ENCODE measurements around the gene EFNA5. TPM values are rescaled to one million over a fixed set of nuclear protein-coding genes. Genes with fewer than 3 reads are reported as not detected.

EFNA5 gene
- total RNA-seq, 1 donor: 6.5 TPM

- DNase-seq (ENCODE audit: low read depth): no peak
- no peak for TF ChIP-seq CTCF (IDR thresholded peaks at IDR 0.05; ENCODE audit: insufficient read depth, low read depth, low read length)
- H3K4me3 ChIP-seq (ENCODE audit: low read depth, low read length): no peak overlapping the region
Observed at GRCh38 chr5:107364443-107365319, 306.1 kb downstream of the EFNA5 start.

- TF ChIP-seq CTCF (IDR thresholded peaks at IDR 0.05; ENCODE audit: insufficient read depth, low read depth, low read length): no peak
- DNase-seq (ENCODE audit: low read depth): no peak
- no peak overlapping the region for H3K4me3 ChIP-seq (ENCODE audit: low read depth, low read length)
Observed at GRCh38 chr5:107363768-107364167, 307.0 kb downstream of the EFNA5 start.

- TF ChIP-seq CTCF (IDR thresholded peaks at IDR 0.05; ENCODE audit: insufficient read depth, low read depth, low read length): no peak
- H3K4me3 ChIP-seq (ENCODE audit: low read depth, low read length): no peak overlapping the region
- peak; percentile 90 for DNase-seq (ENCODE audit: low read depth)
Observed at GRCh38 chr5:107361945-107362344, 308.8 kb downstream of the EFNA5 start.

- DNase-seq (ENCODE audit: low read depth): no peak
- no peak for TF ChIP-seq CTCF (IDR thresholded peaks at IDR 0.05; ENCODE audit: insufficient read depth, low read depth, low read length)
- no peak overlapping the region for H3K4me3 ChIP-seq (ENCODE audit: low read depth, low read length)
Observed at GRCh38 chr5:107359916-107360234, 310.9 kb downstream of the EFNA5 start.

- H3K4me3 ChIP-seq (ENCODE audit: low read depth, low read length): no peak overlapping the region
- peak; percentile 24 for DNase-seq (ENCODE audit: low read depth)
- no peak for TF ChIP-seq CTCF (IDR thresholded peaks at IDR 0.05; ENCODE audit: insufficient read depth, low read depth, low read length)
Observed at GRCh38 chr5:107359033-107359915, 311.5 kb downstream of the EFNA5 start.

GRCh38 chr5:107356891-107357290, 313.8 kb downstream of the EFNA5 start:
- DNase-seq (ENCODE audit: low read depth): no peak

More at GRCh38 chr5:107356891-107357290, 313.8 kb downstream of the EFNA5 start:
- TF ChIP-seq CTCF (IDR thresholded peaks at IDR 0.05; ENCODE audit: insufficient read depth, low read depth, low read length): no peak
- H3K4me3 ChIP-seq (ENCODE audit: low read depth, low read length): no peak overlapping the region
